Activated CD4-positive, alpha-beta T cell treated with anti-CD3 and anti-CD28 coated beads for 36 hours (primary cell): ENCODE data around the gene NFASC. TPM values are rescaled to one million over a fixed set of nuclear protein-coding genes. Genes with fewer than 3 reads are reported as not detected.

ENCODE experiments used
- ATAC-seq: fragments of 200-7000 bp; cut with Tn5 transposase; one replicate; pipeline ENCODE4 v1.10.0; 2021; ENCODE audit warnings: mild to moderate bottlenecking, moderate library complexity
- CTCF ChIA-PET: fragments of 350-600 bp; sonication (Branson Sonifier 250); formaldehyde crosslinking; loops from one replicate; lab custom pipeline; 2021; ENCODE audit warnings: antibody characterized with exemption; lab: Charles Lee
- POLR2A ChIA-PET: fragments of 350-600 bp; sonication (Branson Sonifier 250); formaldehyde crosslinking; loops from one replicate; lab custom pipeline; 2021; ENCODE audit warnings: antibody characterized with exemption, inconsistent platforms; lab: Charles Lee
- DNase-seq: peaks from one replicate; pipeline ENCODE4 v3.0.0-alpha.2; 2020
- H3K27ac Mint-ChIP-seq: one replicate; pipeline ENCODE4 v1.8.0; 2021; ENCODE audit warnings: mixed read lengths
- H3K27me3 Mint-ChIP-seq: one replicate; pipeline ENCODE4 v1.8.0; 2021; ENCODE audit warnings: mixed read lengths
- H3K36me3 Mint-ChIP-seq: one replicate; pipeline ENCODE4 v1.8.0; 2021; ENCODE audit warnings: low read depth, mixed read lengths
- H3K4me1 Mint-ChIP-seq: one replicate; pipeline ENCODE4 v1.8.0; 2021; ENCODE audit warnings: mixed read lengths
- H3K4me3 Mint-ChIP-seq: one replicate; pipeline ENCODE4 v1.8.0; 2021; ENCODE audit warnings: mild to moderate bottlenecking, moderate library complexity, mixed read lengths
- H3K9me3 Mint-ChIP-seq: one replicate; pipeline ENCODE4 v1.8.0; 2021; ENCODE audit warnings: low read depth, mixed read lengths
- intact Hi-C, 2 experiments: fragments of 100-400 bp; cut with DNase I in 1 of 2; cut with micrococcal nuclease in 1 of 2; formaldehyde crosslinking; loops; one replicate each; pipeline versions ENCODE4 v1.14.2 to v1.15.1; 2022 to 2024; cut with DNase I, micrococcal nuclease
- total RNA-seq, 2 experiments: library from RNA; stranded (reverse); gene quantifications; one replicate each; pipeline ENCODE4 v1.2.3, GENCODE V29; 2021

The NFASC gene
- total RNA-seq, 2 experiments from 2014 or later, result 0.33 to 0.48 TPM

GRCh38 chr1:205026181-205026580 lies 155.5 kb downstream of the NFASC start:
- ATAC-seq (no peak), DNase-seq (no peak)
- peaks cover 2% of the 10 kb centered on the region for H3K27me3 Mint-ChIP-seq
- H3K4me3 Mint-ChIP-seq, result no peak overlapping the region
- H3K9me3 Mint-ChIP-seq, result no peaks in the 10 kb centered on the region
- intact Hi-C loops, result no loop called here
- POLR2A ChIA-PET, result no interaction called here
- CTCF ChIA-PET, result interaction anchor here (0.7 kb wide), 1 partner anchor 20 kb away, joined by 3 read pairs; no protein-coding TSS in a partner anchor
- H3K4me1 Mint-ChIP-seq, result no peaks in the 10 kb centered on the region
- no peak overlapping the region for H3K27ac Mint-ChIP-seq
- no peaks in the 10 kb centered on the region for H3K36me3 Mint-ChIP-seq

DNA sequence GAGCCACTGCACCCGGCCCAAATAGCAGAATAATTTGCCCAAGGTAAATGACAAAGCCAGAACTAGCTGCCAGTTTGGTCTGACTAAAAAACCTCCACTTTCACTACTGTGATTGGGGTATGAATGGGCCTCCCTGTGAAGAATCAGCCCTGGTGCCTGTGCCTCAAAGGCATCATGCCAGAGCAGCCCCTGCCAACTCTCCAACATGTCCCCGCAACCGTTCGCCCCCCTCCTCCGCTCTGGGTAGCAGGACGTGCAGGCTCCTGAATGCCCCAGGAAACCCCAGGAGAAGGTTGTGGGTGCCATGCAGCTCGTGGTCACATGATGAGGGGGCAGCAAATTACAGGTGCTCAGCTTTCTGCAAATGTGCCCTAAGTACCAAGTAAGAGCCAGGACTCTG lies 157.7 kb downstream of the NFASC start:
- Mint-ChIP-seq H3K9me3 (no peaks in the 10 kb centered on the region), H3K36me3 (no peaks in the 10 kb centered on the region), H3K4me1 (no peaks in the 10 kb centered on the region), H3K27me3 (no peaks in the 10 kb centered on the region), H3K27ac (no peak overlapping the region), H3K4me3 (no peak overlapping the region)
- ChIA-PET POLR2A (no interaction called here), CTCF (interaction anchor here (1.3 to 1.4 kb wide), 2 partner anchors 33 to 86 kb away, joined by 3 to 6 read pairs; no protein-coding TSS in a partner anchor)
- ATAC-seq, result no peak
- DNase-seq, result no peak
- intact Hi-C loops, result no loop called here

- no peaks in the 10 kb centered on the region for H3K9me3 Mint-ChIP-seq
- no peak overlapping the region for H3K27ac Mint-ChIP-seq
- H3K4me1 Mint-ChIP-seq, result no peaks in the 10 kb centered on the region
- DNase-seq, result no peak
- H3K36me3 Mint-ChIP-seq, result no peaks in the 10 kb centered on the region
- POLR2A ChIA-PET, result no interaction called here
- H3K4me3 Mint-ChIP-seq, result no peak overlapping the region
- CTCF ChIA-PET, result interaction anchor here (1.1 to 1.4 kb wide), 3 partner anchors 11 to 87 kb away, joined by 3 to 6 read pairs (median 5); no protein-coding TSS in a partner anchor
- H3K27me3 Mint-ChIP-seq, result no peaks in the 10 kb centered on the region
- no peak for ATAC-seq
- intact Hi-C loops, result no loop called here
Measured at GRCh38 chr1:205028924-205029323, 158.3 kb downstream of the NFASC start.

DNA sequence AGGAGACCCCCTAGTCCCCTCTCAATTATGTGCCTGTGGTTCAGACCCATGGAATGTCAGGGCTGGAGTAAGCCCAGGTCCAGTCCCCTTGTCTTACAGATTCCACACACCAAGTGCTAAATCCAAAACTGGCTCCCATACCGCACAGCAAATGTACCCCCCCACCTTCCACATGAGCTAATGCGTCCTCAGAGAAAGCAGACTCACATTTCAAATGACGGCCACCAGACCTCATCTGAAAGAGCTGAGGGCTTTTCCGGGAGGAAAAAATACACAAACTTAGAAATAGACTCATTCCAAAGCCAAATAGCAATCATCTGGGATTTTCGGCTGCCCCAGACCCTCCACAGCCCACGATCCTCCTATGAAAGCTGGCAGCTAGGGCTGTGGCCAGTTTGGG lies 159.6 kb downstream of the NFASC start:
- Mint-ChIP-seq H3K4me1 (no peaks in the 10 kb centered on the region), H3K27ac (no peak overlapping the region), H3K36me3 (no peaks in the 10 kb centered on the region), H3K9me3 (no peaks in the 10 kb centered on the region), H3K27me3 (no peaks in the 10 kb centered on the region), H3K4me3 (no peak overlapping the region)
- CTCF ChIA-PET, result interaction anchor here (0.6 to 1.2 kb wide), 2 partner anchors 34 to 324 kb away, joined by 3 to 6 read pairs; no protein-coding TSS in a partner anchor
- POLR2A ChIA-PET, result no interaction called here
- no peak for DNase-seq
- intact Hi-C loops, result no loop called here
- ATAC-seq, result no peak

- CTCF ChIA-PET, result interaction anchor here (0.8 to 1.2 kb wide), 2 partner anchors 42 to 323 kb away, joined by 4 to 6 read pairs; no protein-coding TSS in a partner anchor
- H3K4me1 Mint-ChIP-seq, result no peaks in the 10 kb centered on the region
- no peak overlapping the region for H3K4me3 Mint-ChIP-seq
- H3K9me3 Mint-ChIP-seq, result no peaks in the 10 kb centered on the region
- ATAC-seq, result no peak
- no peak overlapping the region for H3K27ac Mint-ChIP-seq
- DNase-seq, result no peak
- no peaks in the 10 kb centered on the region for H3K27me3 Mint-ChIP-seq
- POLR2A ChIA-PET, result no interaction called here
- intact Hi-C loops, result no loop called here
- H3K36me3 Mint-ChIP-seq, result no peaks in the 10 kb centered on the region
Measured at GRCh38 chr1:205030896-205031295, 160.2 kb downstream of the NFASC start.

- H3K4me3 Mint-ChIP-seq, result no peak overlapping the region
- POLR2A ChIA-PET, result no interaction called here
- intact Hi-C loops, result no loop called here
- no peaks in the 10 kb centered on the region for H3K4me1 Mint-ChIP-seq
- no peak overlapping the region for H3K27ac Mint-ChIP-seq
- DNase-seq (no peak), ATAC-seq (no peak)
- H3K36me3 Mint-ChIP-seq, result no peaks in the 10 kb centered on the region
- H3K9me3 Mint-ChIP-seq, result no peaks in the 10 kb centered on the region
- CTCF ChIA-PET, result no interaction called here
- H3K27me3 Mint-ChIP-seq, result peaks cover 3% of the 10 kb centered on the region
Measured at GRCh38 chr1:205032508-205032907, 161.8 kb downstream of the NFASC start.

- no peaks in the 10 kb centered on the region for H3K9me3 Mint-ChIP-seq
- H3K27me3 Mint-ChIP-seq, result peaks cover 26% of the 10 kb centered on the region
- ChIA-PET CTCF (no interaction called here), POLR2A (no interaction called here)
- H3K4me3 Mint-ChIP-seq, result no peak overlapping the region
- no peak overlapping the region for H3K27ac Mint-ChIP-seq
- no peaks in the 10 kb centered on the region for H3K4me1 Mint-ChIP-seq
- H3K36me3 Mint-ChIP-seq, result no peaks in the 10 kb centered on the region
- ATAC-seq (no peak), DNase-seq (no peak)
- intact Hi-C loops, result no loop called here
Measured at GRCh38 chr1:205037539-205037938, 166.9 kb downstream of the NFASC start.

DNA sequence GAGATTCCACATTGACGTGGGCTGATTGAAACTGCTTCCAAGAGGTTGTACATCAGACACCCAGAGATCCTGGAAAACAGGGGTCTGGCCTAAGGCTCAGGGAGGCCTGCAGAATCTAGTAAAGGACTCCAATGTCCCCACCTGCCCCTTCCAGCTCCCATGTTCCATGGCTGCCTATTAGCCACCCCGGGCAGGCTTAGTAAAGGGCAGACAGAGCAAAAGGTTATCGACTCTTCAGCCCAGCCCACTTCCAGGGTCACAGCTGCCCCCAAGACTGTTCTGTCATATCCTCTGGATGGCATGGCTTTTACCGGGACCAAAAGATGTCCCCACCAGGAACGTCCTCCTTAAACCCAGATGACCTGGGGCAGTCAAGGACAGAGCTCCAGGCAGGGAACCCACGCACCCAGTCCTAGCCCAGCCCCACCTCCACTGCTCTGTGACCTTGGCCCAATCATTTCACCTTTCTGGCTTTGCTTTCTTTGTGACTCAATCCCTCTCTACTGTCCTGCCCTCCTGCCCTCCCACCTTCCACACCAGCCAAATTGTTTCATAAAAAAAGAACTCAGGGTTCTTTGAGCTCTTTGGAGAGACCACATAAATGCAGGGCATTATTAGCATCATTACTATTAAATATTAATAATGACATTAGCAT lies 167.6 kb downstream of the NFASC start:
- H3K4me3 Mint-ChIP-seq, result no peak overlapping the region
- intact Hi-C loops, result no loop called here
- no peaks in the 10 kb centered on the region for H3K4me1 Mint-ChIP-seq
- H3K36me3 Mint-ChIP-seq, result no peaks in the 10 kb centered on the region
- POLR2A ChIA-PET, result no interaction called here
- CTCF ChIA-PET, result interaction anchor here (1.2 kb wide), 1 partner anchor 23 kb away, joined by 4 read pairs; no protein-coding TSS in a partner anchor
- H3K9me3 Mint-ChIP-seq, result no peaks in the 10 kb centered on the region
- H3K27ac Mint-ChIP-seq, result no peak overlapping the region
- DNase-seq (no peak), ATAC-seq (no peak)
- H3K27me3 Mint-ChIP-seq, result peaks cover 26% of the 10 kb centered on the region

- ChIA-PET POLR2A (no interaction called here), CTCF (interaction anchor here (1.1 kb wide), 1 partner anchor 52 kb away, joined by 3 read pairs; no protein-coding TSS in a partner anchor)
- no peaks in the 10 kb centered on the region for H3K36me3 Mint-ChIP-seq
- no peaks in the 10 kb centered on the region for H3K9me3 Mint-ChIP-seq
- ATAC-seq (no peak), DNase-seq (no peak)
- H3K4me3 Mint-ChIP-seq, result no peak overlapping the region
- intact Hi-C loops, result no loop called here
- H3K27me3 Mint-ChIP-seq, result peaks cover 44% of the 10 kb centered on the region
- H3K4me1 Mint-ChIP-seq, result no peaks in the 10 kb centered on the region
- no peak overlapping the region for H3K27ac Mint-ChIP-seq
Measured at GRCh38 chr1:205041001-205041715, 170.5 kb downstream of the NFASC start.

DNA sequence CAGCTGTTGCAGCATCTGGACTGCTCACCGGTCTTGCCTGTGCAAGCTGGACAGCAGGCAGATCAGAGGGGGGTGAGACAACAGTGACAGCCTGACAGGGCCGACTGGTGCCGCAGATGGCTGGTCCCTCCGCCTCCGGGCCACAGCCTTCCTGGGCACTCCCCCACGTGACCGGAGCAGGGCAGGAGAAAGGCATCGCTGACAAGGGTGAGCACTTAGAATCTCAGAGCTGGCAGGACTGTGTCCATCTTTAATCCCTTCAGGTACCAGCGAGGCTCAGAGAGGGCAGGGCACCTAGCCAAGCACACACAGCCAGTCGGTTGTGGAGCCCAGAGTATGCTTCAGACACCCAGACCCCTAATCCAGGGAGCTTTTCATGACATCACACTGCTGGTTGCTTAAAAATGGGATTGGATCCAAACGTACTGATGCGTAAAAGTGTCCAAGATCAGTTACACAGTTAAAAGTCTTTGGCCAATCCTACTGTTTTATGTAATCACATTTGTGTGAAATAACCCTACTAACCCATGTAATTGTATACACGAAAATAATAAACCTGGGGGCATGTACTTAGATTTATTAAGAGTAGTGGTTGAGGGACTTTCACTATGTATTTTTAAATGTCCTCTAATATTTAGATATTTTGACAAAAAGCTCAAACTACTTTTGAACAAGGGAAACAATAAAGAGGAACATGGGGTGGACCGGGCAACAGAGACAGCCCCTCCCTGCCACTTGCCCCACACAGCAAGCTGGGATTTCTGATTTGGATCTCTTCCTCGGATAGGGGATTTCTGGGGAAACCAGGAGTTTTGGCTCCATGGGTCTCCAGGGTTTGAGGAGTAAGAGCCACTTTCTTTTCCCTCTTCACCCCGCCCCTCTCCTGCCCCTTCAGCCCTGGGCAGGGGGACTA lies 171.6 kb downstream of the NFASC start:
- no peak overlapping the region for H3K4me3 Mint-ChIP-seq
- ChIA-PET POLR2A (no interaction called here), CTCF (interaction anchor here (0.7 to 1.1 kb wide), 2 partner anchors 51 to 53 kb away, joined by 3 read pairs; no protein-coding TSS in a partner anchor)
- no peak overlapping the region for H3K27ac Mint-ChIP-seq
- H3K36me3 Mint-ChIP-seq, result no peaks in the 10 kb centered on the region
- intact Hi-C loops, result no loop called here
- no peaks in the 10 kb centered on the region for H3K9me3 Mint-ChIP-seq
- ATAC-seq (no peak), DNase-seq (no peak)
- H3K27me3 Mint-ChIP-seq, result peaks cover 40% of the 10 kb centered on the region
- no peaks in the 10 kb centered on the region for H3K4me1 Mint-ChIP-seq
